GM18505 (cell line): ENCODE measurements around the gene ASPHD1.
"Not testable (repeated sequence)": the region's sequence is repeated elsewhere in the genome, so short reads cannot be mapped to it uniquely, and the experiment has no call there.

Experiments
- ATAC-seq: cut with Tn5 transposase; IDR thresholded peaks from one replicate; pipeline ENCODE4 v1.9.1; 2021; ENCODE audit not compliant: unreplicated experiment
- POLR2A ChIP-seq: IDR thresholded peaks from 4 replicates; pipeline ENCODE4 v1.6.1; 2011; ENCODE audit warnings: borderline replicate concordance; ENCODE audit not compliant: insufficient read depth, insufficient read length; ENCODE audit errors: extremely low read depth

ASPHD1 gene

DNA sequence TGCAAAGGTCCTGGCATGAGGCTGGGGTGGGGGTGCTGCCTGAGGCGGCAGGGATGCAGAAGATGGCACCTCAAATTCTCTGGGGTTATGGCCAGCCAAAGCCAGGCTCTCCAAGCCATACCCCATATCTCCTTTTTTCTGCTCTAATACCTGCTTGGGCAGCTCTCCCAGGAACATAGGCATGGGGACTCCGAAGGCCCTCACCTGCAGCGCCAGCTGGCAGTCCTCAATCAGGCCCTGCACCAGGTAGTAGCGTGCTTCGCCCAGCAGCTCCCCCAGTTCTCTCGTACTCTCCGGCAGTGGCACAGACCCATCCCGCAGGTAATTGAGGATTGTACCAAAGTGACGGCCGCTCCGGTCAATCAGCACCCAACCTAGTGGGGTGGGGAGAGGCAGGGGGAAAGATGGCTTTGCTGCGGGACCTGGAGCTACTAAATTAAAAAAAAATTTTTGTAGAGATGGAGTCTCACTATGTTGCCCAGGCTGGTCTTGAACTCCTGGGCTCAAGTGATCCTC, 22.8 kb downstream of the ASPHD1 start:
- TF ChIP-seq POLR2A = no peak
- no peak for ATAC-seq

DNA sequence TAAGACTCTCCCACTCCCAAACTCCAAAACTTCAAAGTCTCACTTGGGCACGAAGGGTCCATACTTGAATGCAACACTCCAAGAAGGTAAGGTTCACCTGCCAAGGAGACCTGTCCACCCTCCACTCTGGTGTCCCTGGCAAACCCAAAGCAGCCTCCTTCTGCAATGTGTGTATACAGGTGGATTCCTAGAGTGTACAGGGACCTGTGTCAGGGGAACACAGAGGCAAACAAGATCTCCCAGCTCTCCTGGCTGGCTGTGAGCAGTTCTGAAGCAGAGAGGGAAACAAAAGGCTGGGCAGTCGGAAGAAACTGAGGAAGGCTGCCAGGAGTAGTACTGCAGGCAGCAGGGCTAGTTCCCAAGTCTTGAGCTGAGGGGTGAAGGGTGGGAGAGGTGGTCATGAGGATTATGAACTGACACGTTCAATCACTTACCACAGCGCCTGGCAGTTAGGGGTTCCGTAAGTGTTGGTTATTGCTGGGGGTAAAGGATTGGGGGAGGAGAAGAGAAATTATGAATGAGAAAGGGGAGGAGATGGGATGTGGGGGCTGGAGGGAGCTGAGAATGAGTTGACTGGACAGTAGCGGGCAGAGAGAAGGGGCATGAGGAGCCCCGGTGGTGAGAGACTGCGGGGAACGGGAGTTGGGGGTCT, 24.9 kb downstream of the ASPHD1 start:
- TF ChIP-seq POLR2A = no peak
- ATAC-seq = no peak

DNA sequence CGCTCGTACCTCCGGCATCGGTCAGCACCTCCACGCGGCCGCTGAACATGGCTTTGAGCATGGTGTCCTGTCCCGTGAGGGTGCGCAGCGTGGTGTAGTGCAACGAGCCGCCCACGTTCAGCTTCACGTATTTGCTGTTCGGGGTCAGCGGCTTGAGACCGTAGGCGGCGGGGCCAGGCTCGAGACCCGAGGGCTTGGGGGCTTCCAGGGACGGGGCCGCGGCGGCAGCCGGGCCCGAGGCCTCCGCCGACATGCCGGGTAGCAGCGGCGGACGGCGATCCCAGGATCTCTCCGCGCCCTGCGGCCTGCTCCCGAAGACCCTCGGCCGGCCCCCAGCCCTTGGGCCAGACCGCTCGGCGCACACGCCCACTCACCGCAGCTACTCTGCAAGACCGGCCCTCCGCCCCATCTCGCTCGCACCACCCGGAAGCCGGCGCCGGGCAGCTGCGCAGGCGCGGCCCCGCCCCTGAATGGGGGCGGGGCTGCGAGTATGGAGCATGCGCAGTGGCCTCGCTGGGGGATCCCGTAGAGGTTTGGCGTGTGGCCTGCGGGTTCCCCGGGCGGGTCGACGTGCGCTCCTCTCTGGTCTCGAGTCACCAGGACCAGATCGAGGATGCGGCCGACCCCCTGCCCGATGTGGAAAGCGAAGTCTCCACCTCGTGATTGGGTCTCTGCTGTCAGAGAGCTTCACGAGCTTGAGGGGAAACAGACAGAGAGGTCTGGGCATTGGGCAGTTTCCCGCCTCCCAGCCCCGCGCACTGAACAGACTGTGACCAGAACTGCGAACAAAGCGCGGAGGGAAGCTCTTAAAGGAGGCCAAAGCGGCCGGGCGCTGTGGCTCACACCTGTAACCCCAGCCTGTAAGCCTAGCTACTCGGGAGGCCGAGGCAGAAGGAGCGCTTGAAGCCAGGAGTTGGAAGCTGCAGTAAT, 25.8 kb downstream of the ASPHD1 start, which contains the start of gene KCTD13:
TSS of gene KCTD13 (minus strand) at position 446 of the 930 bp plus-strand sequence. CDS start at position 253, 193 bp downstream.
- peak; percentile 86 for ATAC-seq
- peak; percentile 84 for TF ChIP-seq POLR2A

DNA sequence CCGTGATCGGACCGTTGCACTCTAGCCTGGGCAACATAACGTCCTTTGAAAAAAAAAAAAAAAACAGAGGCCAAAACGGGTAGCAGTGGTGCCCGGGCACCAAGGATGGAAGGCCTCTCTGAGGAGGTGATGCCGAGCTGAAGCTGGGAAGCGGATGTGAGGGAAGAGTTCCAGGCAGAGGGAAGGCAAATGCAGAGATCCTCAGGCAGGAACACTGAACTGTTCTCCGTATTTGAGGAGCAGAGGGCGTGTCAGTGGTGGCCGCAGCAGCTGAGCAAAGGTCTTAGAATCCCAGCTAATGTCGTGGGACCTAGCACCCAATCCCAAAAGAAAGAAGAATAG, 26.4 kb downstream of the ASPHD1 start:
- no peak for TF ChIP-seq POLR2A
- ATAC-seq = no peak

DNA sequence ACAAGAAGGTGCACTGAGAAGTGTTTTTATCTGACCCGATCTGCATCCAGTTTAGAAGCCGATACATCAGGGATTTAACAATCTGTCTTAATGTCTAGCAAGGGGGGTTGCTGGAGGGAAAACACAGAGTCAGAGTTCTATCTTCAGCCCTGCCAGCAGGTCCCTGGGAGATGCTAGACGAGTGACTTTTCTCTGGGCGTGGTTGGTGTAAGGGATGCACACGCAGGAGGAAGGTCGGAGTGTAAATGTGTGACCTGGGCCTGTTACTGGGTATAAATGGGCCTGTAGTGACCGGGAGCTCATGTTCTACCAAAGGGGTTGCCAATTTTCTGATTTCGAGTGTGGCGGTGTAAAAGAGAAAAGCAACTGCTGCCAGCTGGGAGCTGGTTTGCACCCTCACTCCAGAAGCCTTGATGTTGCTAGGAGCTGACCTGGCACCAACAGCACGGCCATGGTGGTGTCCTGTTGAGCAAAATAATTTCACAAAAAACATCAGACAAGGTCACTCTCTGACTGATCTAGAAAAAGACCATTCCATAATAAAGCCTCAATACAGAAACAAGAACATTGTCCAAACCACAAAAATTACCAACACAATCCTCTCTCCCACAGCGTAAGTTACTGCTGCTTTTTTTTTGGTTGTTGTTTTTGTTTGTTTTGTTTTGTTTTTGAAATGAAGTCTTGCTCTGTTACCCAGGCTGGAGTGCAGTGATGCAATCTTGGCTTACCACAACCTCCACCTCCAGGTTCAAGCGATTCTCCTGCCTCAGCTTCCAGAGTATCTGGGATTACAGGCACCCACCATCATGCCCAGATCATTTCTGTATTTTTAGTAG, 27.0 kb downstream of the ASPHD1 start:
- ATAC-seq = no peak
- no peak for TF ChIP-seq POLR2A

DNA sequence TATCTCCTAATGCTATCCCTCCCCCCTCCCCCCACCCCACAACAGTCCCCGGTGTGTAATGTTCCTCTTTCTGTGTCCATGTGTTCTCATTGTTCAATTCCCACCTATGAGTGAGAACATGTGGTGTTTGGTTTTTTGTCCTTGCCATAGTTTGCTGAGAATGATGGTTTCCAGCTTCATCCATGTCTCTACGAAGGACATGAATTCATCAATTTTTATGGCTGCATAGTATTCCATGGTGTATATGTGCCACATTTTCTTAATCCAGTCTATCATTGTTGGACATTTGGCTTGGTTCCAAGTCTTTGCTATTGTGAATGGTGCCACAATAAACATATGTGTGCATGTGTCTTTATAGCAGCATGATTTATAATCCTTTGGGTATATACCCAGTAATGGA, 31.5 kb downstream of the ASPHD1 start:
- not testable (repeated sequence) for ATAC-seq

DNA sequence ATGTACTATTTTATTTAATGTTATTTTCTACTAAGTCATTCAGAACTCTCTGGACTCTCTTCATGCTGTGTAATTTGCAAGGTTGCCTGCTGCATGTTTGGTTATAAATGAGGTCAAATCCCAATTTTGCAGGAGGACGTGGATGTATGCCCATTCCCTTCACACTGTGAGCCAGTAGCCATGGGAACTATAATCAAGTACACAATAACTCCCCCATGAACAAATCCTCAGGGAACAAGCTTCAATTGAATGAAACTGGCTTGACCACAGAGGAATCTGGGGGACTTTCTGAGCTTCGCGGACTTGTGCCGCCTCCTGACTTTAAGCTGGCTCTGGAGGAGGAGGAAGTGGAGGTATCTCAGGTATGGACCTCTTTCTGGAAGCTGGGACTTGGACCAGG, 40.4 kb downstream of the ASPHD1 start:
- no peak for TF ChIP-seq POLR2A
- no peak for ATAC-seq

DNA sequence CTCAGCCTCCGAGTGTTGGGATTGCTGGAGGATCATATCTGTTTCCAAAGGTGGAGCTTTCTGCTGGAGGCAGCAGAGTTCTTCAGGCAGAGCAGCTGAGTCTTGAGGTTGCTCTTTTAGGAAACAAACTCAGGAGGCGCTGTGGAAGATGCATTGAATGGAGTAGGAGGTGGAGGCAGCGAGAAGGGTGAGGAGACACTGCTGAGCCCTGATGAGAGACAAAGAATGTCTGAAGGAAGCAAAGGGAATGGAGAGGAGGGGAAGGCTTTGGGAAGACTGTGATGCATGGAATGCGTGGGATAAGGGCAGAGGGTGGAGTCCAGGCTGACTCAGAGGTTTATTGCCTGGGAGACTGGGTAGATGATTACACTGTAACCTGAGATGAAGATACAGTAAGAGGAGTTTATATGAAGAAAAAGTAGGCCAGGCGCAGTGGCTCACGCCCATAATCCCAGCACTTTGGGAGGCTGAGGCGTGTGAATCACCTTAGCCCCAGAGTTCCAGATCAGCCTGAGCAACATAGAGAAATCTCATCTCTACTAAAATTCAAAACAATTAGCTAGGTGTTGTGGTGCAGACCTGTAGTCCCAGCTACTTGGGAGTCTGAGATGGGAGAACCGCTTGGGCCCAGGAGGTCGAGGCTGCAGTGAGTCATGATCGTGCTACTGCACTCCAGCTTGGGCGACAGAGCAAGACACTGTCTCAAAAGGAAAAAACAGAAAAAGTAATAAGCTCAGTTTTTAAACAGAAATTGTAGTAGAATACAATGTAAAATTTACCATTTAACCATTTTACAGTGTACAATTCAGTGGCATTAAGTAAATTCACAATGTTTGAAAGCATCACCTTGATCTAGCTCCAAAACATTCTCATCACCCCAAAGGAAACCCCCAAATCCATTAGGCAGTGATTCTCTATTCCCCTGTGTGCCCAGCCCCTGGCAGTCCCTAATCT, 43.8 kb downstream of the ASPHD1 start:
- no peak for ATAC-seq
- no peak for TF ChIP-seq POLR2A

DNA sequence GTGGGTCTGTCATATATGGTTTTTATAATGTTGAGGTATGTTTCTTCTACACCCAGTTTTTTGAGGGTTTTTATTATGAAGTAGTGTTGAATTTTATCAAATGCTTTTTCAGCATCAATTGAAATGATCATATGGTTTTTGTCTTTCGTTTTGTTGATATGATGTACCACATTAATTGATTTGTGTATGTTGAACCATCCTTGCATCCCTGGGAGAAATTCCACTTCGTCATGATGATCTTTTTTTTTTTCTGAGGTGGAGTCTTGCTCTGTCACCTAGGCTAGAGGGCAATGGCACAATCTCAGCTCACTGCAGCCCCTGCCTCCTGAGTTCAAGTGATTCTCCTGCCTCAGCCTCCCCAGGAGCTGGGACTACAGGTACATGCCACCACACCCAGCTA, 47.6 kb downstream of the ASPHD1 start:
- no peak for ATAC-seq
- no peak for TF ChIP-seq POLR2A

DNA sequence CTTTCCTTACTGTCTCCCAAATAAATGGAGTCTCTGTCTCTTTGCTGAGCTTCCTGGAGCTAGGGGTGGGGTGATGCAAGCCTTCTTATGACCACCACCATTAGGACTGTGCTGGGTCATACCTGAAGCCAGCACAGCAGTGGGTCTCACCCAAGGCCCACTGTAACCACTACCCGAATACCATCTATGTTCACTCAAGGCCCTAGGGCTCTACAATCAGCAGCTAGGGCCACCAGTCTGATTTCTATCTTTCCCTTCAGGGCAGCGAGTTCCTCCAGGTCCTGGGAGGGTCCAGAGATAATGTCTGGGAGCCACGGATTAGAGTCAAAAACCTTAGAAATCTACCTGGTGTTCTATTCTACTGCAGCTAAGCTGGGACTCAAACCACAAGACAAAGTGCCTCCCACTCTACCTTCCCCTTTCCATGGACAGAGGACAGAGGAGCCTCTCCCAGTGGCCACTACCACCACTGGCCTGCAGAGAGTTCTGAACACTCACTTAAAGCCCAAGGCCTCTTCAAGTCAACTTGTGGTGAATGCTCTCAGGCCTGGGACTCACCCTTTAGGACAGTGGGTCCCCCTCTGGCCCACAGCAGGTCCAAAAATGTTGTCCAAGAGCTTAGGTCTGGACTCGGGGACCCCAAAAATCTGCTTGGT, 50.6 kb downstream of the ASPHD1 start:
- no peak for ATAC-seq
- TF ChIP-seq POLR2A = no peak

DNA sequence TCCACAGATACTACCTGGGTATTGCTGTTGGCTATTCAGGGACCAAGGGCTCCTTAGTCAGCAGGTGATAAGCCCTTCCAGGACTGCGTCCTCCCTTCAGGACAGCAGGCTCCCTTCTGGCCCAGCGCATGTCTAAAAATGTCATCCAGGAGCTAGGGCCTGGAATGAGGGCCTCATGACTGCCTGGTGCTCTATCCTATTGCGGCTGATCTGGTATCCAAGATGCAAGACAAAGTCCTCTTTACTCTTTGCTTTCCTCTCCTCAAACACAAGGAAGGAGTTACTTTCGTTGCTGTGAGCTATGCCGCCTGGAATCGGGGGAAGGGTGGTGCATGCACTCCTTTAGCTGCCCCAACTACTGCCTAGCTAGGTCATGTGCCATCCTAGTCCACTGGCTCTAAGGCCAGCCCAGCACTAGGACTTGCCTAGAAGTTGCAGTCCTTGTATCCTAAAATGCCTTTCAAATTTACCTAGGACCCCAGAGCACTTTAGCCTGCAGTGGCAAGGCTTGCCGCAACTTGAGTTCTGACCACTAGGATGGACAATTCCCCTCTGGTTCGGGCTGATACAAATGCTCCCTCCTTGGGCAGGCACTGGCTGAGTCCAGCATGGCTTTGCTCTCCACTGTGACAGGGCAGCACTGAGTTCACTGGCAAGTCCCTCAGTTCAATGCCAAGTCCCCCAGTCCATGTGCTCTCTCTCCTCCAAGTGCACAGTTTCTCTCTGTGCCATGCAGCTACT, 51.5 kb downstream of the ASPHD1 start:
- ATAC-seq = no peak
- TF ChIP-seq POLR2A = no peak
